ENCODE data around the gene RMI1.

Gene RMI1

DNA sequence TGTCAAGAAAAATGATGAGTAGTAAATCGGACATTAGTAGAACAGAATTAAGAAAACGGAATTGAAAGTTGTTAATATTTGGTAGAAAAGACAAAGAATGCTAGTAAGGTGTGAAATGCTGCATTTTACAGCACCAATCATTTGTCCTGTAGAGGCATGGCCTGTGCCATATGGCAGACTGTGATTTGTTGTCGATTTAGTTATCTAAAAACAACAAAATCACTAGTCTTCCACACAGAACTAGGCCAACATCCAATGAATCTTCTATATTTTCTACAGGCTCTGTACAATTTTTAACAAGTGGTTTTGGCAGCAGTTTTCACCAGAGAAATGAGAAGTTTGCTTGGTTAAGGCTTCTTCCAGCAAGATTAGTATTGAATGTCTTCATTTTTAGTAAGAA lies 11.0 kb upstream of the RMI1 start:
- DNase-seq (ENCODE audit: low read depth), result no peak

- no peak for DNase-seq (ENCODE audit: low read depth)
Observed at GRCh38 chr9:83971485-83971884, 9.1 kb upstream of the RMI1 start.

- DNase-seq (ENCODE audit: low read depth), result no peak
Observed at GRCh38 chr9:83972286-83972685, 8.3 kb upstream of the RMI1 start.

DNA sequence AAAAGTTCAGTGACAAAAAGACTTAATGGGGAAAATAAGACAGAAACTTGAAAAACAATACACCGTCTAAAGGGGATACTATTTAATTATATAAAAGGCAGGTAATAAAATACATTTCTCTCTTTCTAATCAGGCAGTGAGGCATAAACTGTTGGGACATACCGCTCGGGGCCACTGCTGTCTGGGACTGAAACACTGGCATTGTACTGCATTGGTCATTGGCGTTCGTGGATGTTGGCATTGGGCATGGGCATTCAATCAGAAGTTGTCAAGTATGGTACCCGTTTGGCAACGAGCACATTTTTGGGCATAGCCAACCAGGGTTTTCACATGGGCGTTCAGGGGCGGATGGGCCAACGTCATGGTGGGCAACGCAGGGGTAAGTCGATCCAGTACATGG lies 5.3 kb upstream of the RMI1 start:
- no peak for DNase-seq (ENCODE audit: low read depth)

GRCh38 chr9:83976372-83976771 lies 4.2 kb upstream of the RMI1 start:
- DNase-seq (ENCODE audit: low read depth), result no peak

DNA sequence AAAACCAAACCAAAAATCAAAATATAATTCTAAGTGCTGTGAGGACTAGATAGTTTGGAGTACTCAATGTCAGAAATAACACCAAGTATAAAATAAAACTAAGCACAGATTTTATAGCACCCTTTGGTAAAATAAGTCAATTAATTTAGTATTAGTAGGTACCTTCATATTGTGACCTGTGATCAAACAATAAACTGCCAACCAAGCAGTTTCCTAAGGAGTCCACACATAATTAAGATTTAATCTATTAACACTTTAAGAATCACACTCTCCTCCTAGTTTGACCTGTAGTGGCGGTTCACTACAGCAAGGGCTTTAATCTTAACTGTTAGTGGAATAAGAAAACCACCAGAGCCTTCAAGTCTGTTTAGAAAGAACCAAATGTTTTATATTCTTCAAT lies 3.4 kb upstream of the RMI1 start:
- DNase-seq (ENCODE audit: low read depth), result no peak

- peak; percentile 82 for DNase-seq (ENCODE audit: low read depth)
Observed at GRCh38 chr9:83978992-83979811, 1.4 kb upstream of the RMI1 start.

- DNase-seq (ENCODE audit: low read depth), result peak; percentile 99
Observed at GRCh38 chr9:83979812-83980394, 702 bp upstream of the RMI1 start, which contains the start of gene HNRNPK. Gene HNRNPK (minus strand): TSS chr9:83980215. CDS start chr9:83978252, 1,963 bp downstream.

- no peak for DNase-seq (ENCODE audit: low read depth)
Observed at GRCh38 chr9:83981126-83981871, 694 bp downstream of the RMI1 start.

DNA sequence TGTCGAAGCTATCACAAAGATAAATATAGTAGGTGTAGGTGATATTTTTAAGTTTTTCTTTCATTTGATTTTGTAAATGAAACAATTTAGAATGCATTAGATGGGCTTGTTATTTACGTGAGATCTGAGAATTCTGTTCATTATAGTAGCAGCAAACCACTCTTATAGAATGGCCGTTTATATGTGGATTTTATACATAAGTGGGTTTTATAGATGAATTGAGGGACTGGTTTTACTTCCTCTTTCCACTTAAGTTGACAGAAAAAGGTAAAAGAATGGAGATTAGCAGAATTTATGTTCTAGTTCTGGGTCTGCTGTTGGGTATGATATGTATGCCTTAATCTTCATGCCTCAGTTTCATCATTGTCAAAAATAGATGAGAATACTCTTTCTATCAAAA lies 5.6 kb downstream of the RMI1 start:
- no peak for DNase-seq (ENCODE audit: low read depth)

DNA sequence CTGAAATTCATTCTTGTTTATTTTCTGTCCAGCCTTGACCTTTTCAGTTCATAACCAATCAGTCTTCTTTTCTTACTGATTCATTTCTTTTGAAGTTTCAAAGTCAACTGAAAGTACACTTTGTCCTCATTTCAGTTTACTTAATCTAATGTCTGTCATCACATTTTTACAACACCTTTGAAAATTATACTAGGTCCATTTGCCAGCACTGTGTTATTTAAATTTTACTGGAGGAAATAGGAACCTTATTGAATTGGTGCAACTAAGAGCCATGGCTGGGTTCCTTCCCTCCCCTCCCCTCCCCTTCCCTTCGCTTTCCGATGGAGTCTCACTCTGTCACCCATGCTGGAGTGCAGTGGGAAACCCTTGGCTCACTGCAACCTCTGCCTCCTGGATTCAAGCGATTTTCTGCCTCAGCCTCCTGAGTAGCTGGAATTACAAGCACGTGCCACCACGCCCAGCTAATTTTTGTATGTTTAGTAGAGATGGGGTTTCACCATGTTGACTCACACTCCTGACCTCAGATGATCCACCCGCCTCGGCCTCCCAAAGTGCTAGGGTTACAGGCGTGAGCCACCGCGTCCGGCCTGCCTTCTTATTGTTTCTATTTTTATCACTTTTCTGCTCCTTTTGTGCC lies 6.3 kb downstream of the RMI1 start:
- DNase-seq (ENCODE audit: low read depth), result no peak

DNA sequence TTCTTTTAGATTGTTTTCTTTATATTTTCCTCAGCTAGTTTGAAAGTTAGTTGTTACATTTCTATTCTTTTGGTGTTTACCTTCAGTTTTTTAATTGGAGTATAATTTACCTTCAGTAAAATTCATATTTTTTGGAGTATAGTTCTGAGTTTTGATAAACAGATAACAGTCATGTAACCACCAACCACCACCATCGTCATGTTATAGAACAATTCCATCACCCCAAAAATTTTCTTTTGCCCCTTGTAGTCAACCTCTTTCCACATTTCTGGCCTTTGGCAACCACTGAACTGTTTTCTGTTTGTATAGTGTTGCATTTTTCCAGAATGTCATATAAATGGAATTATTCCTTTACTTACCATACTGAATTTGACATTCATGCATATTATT lies 6.8 kb downstream of the RMI1 start:
- DNase-seq (ENCODE audit: low read depth), result no peak

- no peak for DNase-seq (ENCODE audit: low read depth)
Observed at GRCh38 chr9:83988411-83988810, 7.8 kb downstream of the RMI1 start.

- DNase-seq (ENCODE audit: low read depth), result no peak
Observed at GRCh38 chr9:83991355-83991754, 10.8 kb downstream of the RMI1 start.

DNA sequence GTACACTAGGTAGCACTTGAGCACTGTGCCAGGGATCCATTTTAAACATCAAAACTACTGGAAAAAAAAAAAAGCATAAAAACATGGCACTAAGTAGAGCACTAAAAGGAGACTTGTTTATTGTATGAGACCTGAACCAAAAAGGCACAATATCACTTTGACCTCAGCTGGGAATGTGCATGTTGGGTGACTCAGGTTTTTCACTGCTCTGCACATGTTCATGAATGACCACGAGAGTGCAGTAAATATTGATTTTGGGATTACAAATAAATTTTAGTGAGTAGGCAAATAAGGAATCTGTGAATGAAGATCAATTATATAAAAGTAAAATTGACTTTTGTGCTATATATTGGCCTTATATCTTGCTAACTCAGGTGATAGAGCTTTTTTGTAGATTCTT lies 11.8 kb downstream of the RMI1 start:
- DNase-seq (ENCODE audit: low read depth), result no peak

DNA sequence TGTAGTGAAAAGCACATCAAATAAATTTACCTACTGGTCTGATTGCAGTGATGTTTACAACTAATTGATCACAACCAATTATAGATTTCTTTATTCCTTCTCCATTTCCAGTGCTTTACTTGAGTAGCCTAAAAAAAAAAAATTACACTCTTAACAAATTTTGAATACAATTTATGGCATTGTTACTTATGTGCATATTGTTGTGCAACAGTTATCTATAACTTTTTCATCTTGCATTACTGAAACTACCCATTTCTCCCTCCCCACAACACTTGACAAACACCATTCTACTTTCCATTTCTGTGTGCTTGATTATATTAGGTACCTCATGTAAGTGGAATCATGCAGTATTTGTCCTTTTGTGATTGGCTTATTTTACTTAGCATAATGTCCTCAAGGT lies 12.3 kb downstream of the RMI1 start:
- DNase-seq (ENCODE audit: low read depth), result no peak

DNA sequence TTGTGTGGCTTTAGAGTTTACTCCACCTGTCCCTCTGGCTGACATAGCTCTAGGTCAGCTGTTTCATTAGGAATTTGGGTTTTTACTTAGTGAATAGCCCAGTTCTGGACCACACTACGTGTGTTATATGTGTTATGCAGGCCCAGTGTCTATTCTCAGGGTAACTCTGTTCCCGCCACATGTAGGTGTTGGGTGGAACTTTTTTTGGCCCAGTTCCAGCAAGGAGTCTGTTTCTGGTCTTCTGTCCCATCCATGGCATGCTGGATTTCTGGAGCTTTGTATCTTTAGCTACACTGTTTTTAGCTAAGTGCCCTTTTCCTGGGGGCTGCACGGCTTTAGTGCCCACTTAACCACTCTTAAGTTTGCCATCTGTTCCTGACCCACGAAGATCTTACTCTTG lies 15.5 kb downstream of the RMI1 start:
- no peak for DNase-seq (ENCODE audit: low read depth)

DNA sequence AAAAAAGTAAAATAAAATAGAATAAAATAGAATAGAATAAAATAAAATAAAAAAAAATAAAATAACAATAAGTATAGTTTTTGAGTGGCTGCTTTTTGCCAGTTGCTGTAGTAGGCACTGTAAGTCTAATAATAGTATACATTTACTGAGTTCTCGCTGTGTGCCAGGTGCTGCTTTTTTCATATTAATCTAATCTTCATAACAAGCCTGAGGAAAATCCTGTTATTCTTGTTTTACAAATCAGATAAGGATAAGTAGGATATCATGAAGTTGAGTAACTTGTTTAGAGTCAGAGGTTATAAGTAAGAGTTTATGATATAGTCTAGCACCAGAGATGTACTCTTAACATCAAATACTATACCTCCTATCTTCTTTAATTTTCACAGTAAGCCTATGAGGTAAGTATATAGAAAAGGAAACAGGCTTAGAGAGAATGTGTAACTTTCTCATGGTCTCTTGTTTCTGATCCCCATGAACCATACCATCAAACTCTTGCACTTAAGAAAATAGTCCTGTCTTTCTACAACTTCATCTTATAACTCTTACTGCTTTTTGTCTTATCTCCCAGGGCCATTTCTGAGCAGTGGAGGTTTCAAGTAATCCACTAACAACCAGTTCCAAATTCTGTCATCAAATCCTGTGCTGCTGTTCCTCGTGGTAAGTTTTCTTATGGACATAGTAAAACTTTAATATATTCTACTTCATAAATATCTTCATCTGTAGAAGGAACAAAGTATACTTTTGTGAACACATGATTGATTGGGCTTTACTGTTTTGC lies 18.7 kb downstream of the RMI1 start:
- no peak for DNase-seq (ENCODE audit: low read depth)

DNA sequence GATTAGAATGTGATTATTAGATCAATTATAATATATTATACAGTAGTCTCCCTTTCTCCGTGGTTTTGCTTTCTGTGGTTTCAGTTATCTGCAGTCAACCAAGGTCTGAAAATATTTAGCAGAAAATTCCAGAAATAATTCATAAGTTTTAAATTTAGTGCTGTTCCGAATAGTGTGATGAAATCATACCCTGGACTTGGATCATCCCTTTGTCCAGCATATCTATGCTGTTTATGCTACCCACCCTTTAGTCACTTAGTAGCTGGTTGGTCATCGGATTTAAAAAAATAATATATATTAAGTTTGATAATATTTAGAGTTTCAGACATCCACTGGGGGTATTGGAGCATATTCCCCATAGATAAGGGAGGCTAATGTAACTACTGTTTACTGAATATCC lies 19.6 kb downstream of the RMI1 start:
- DNase-seq (ENCODE audit: low read depth), result no peak

GRCh38 chr9:84001621-84002020 lies 21.0 kb downstream of the RMI1 start:
- DNase-seq (ENCODE audit: low read depth), result no peak

- DNase-seq (ENCODE audit: low read depth), result no peak
Observed at GRCh38 chr9:84002344-84002743, 21.7 kb downstream of the RMI1 start.

GRCh38 chr9:84003246-84003645 lies 22.6 kb downstream of the RMI1 start:
- no peak for DNase-seq (ENCODE audit: low read depth)
